ENCODE results near the gene SEL1L3.

The SEL1L3 gene

DNA sequence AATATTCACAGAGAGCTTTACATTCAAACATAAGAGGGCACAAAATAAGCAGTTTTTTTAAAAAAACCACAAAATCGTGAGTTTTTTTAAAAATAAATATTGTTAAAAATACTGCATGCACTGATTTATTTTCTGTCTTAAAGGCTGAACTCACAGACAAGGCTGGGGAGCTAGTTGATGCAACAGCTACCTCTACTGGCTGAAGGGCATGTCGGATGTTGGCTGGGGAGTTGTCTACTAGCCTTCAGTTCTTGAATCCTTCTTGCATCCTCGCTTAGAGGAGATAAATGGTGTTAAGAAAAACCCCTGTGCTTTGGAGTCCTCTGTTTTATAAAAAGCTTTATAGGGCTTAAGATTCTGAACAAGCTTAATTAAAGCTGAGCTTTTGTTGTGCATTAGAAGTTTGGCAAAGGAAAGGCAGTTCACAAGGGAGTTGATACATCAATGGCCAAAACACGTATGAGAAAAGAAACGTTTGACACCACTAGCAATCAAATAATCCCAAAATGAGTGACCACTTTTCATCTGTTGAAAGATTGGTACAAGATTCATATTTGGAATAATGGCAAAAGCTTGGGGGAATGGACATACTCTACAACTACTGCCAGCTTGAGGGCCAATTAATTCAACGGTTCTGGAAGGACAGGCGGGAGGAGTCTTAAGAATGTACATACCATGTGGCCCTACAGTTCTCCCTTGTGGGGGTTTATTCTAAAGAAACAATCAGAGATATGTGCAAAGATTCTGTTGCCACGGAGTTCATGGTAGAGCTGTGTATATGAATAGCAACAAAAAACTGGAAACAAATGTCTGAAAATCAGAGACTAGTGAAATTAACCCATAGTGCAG, 94.7 kb downstream of the SEL1L3 start:
- TF ChIP-seq, protein P1, sequence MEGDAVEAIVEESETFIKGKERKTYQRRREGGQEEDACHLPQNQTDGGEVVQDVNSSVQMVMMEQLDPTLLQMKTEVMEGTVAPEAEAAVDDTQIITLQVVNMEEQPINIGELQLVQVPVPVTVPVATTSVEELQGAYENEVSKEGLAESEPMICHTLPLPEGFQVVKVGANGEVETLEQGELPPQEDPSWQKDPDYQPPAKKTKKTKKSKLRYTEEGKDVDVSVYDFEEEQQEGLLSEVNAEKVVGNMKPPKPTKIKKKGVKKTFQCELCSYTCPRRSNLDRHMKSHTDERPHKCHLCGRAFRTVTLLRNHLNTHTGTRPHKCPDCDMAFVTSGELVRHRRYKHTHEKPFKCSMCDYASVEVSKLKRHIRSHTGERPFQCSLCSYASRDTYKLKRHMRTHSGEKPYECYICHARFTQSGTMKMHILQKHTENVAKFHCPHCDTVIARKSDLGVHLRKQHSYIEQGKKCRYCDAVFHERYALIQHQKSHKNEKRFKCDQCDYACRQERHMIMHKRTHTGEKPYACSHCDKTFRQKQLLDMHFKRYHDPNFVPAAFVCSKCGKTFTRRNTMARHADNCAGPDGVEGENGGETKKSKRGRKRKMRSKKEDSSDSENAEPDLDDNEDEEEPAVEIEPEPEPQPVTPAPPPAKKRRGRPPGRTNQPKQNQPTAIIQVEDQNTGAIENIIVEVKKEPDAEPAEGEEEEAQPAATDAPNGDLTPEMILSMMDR (conservative IDR thresholded peaks at IDR 0.05; ENCODE audit: control insufficient read depth, insufficient read depth, low read depth, low read length) = peak; percentile 99
- peak; percentile 80 for DNase-seq (ENCODE audit: low read depth)
- H3K4me3 ChIP-seq (ENCODE audit: control insufficient read depth, low read depth, low read length) = no peak overlapping the region

- TF ChIP-seq, protein P1 (conservative IDR thresholded peaks at IDR 0.05; ENCODE audit: control insufficient read depth, insufficient read depth, low read depth, low read length) = no peak
- peak; percentile 54 for DNase-seq (ENCODE audit: low read depth)
- H3K4me3 ChIP-seq (ENCODE audit: control insufficient read depth, low read depth, low read length) = no peak overlapping the region
Observed at GRCh38 chr4:25760518-25761157, 102.2 kb downstream of the SEL1L3 start.

GRCh38 chr4:25760048-25760447, 102.7 kb downstream of the SEL1L3 start:
- no peak overlapping the region for H3K4me3 ChIP-seq (ENCODE audit: control insufficient read depth, low read depth, low read length)
- no peak for DNase-seq (ENCODE audit: low read depth)
- TF ChIP-seq, protein P1 (conservative IDR thresholded peaks at IDR 0.05; ENCODE audit: control insufficient read depth, insufficient read depth, low read depth, low read length) = no peak

DNA sequence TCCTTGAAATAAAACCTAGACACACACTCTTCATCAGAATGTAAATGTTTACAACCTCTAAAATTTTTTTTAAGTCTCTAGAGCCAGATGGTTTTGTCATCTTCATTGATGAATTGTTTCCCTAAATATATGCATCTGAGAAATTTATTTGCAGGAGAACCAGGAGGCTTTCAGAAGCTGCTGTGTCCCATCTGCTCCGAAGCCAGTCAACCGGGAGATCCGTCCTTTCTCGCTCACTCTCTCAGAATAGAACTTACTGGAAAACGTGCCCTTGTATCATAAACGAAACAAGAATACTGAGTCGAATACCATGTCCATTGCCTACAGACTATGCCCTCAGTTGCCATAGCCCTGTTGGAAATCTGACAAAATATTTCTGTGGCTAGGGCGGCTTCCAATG, 103.7 kb downstream of the SEL1L3 start:
- no peak overlapping the region for H3K4me3 ChIP-seq (ENCODE audit: control insufficient read depth, low read depth, low read length)
- TF ChIP-seq, protein P1 (conservative IDR thresholded peaks at IDR 0.05; ENCODE audit: control insufficient read depth, insufficient read depth, low read depth, low read length) = no peak
- no peak for DNase-seq (ENCODE audit: low read depth)

DNA sequence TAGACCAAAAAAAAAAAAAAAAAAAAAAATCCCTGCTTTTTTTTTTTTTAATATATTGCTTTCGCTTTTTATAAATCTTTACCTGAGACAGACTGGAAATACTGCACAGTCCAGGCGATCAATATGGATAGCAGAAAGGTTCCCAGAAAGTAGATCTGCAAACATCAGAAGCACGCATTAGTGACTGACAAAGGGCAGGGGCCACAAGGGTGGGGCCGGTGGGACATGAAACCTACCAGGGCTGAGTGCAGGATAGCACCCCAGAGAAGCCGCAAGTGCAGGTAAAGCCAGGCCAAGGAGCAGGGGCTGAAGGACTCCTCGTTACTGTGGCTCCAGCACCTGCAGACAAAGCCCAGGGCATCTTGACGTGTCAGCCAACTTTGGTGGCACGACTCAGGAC, 105.3 kb downstream of the SEL1L3 start:
- DNase-seq (ENCODE audit: low read depth) = no peak
- TF ChIP-seq, protein P1 (conservative IDR thresholded peaks at IDR 0.05; ENCODE audit: control insufficient read depth, insufficient read depth, low read depth, low read length) = no peak
- no peak overlapping the region for H3K4me3 ChIP-seq (ENCODE audit: control insufficient read depth, low read depth, low read length)

- TF ChIP-seq, protein P1 (conservative IDR thresholded peaks at IDR 0.05; ENCODE audit: control insufficient read depth, insufficient read depth, low read depth, low read length) = no peak
- peak; percentile 6 for DNase-seq (ENCODE audit: low read depth)
- H3K4me3 ChIP-seq (ENCODE audit: control insufficient read depth, low read depth, low read length) = no peak overlapping the region
Observed at GRCh38 chr4:25756503-25756902, 106.3 kb downstream of the SEL1L3 start.

Measured in fibroblast of mammary gland (primary cell).